Mesodermal cell (in vitro differentiated cells): ENCODE data around the gene FBXO46.
"Not testable (repeated sequence)": the region's sequence is repeated elsewhere in the genome, so short reads cannot be mapped to it uniquely, and the experiment has no call there.

Experiments used
- H3K27ac ChIP-seq: 2 replicates; pipeline ENCODE4 v1.7.0; 2013; ENCODE audit warnings: mild to moderate bottlenecking, low read depth, low read length, moderate library complexity; ENCODE audit not compliant: severe bottlenecking
- H3K36me3 ChIP-seq: 2 replicates; pipeline ENCODE4 v1.7.1; 2013; ENCODE audit warnings: mild to moderate bottlenecking, low read length, moderate library complexity; ENCODE audit not compliant: control insufficient read depth, insufficient read depth
- H3K4me1 ChIP-seq: one replicate; pipeline ENCODE4 v1.7.1; 2013; ENCODE audit warnings: mild to moderate bottlenecking, low read length; ENCODE audit not compliant: insufficient read depth, control insufficient read depth, poor library complexity, severe bottlenecking
- H3K4me3 ChIP-seq: 2 replicates; pipeline ENCODE4 v1.7.0; 2013; ENCODE audit warnings: low read length, control low read depth, mild to moderate bottlenecking; ENCODE audit not compliant: insufficient read depth, poor library complexity, severe bottlenecking; ENCODE audit errors: extremely low read depth
- H3K9me3 ChIP-seq: 2 replicates; pipeline ENCODE4 v1.7.1; 2013; ENCODE audit warnings: mild to moderate bottlenecking, low read length, moderate library complexity; ENCODE audit not compliant: control insufficient read depth
- WGBS, 2 experiments: methylation state at CpG; one replicate each; pipeline ENCODE4 v1.1.5; 2013; ENCODE audit warnings: missing lambda C conversion rate in 2 of 2; ENCODE audit not compliant: insufficient coverage in 2 of 2; 5-methylcytosine and 5-hydroxymethylcytosine counted together

Gene FBXO46

GRCh38 chr19:45720065-45720464 is 10.6 kb downstream of the FBXO46 start:
- peaks cover 45% of the 10 kb centered on the region for H3K36me3 ChIP-seq
- peaks cover 27% of the 10 kb centered on the region for H3K4me1 ChIP-seq
- H3K9me3 ChIP-seq, H3K27ac ChIP-seq, H3K4me3 ChIP-seq: not testable (repeated sequence)
- WGBS, 2 experiments: 95 to 97% methylated on average over 8 to 10 of the region's 11 CpGs

GRCh38 chr19:45717983-45718650 is 12.6 kb downstream of the FBXO46 start:
- Histone ChIP-seq H3K9me3 (no peaks in the 10 kb centered on the region), H3K4me3 (peak overlapping the region; percentile 86), H3K36me3 (peaks cover 37% of the 10 kb centered on the region), H3K27ac (peak overlapping the region; percentile 94), H3K4me1 (peaks cover 30% of the 10 kb centered on the region)
- WGBS, 2 experiments: 50 to 54% methylated on average over 9 to 12 of the region's 12 CpGs

DNA sequence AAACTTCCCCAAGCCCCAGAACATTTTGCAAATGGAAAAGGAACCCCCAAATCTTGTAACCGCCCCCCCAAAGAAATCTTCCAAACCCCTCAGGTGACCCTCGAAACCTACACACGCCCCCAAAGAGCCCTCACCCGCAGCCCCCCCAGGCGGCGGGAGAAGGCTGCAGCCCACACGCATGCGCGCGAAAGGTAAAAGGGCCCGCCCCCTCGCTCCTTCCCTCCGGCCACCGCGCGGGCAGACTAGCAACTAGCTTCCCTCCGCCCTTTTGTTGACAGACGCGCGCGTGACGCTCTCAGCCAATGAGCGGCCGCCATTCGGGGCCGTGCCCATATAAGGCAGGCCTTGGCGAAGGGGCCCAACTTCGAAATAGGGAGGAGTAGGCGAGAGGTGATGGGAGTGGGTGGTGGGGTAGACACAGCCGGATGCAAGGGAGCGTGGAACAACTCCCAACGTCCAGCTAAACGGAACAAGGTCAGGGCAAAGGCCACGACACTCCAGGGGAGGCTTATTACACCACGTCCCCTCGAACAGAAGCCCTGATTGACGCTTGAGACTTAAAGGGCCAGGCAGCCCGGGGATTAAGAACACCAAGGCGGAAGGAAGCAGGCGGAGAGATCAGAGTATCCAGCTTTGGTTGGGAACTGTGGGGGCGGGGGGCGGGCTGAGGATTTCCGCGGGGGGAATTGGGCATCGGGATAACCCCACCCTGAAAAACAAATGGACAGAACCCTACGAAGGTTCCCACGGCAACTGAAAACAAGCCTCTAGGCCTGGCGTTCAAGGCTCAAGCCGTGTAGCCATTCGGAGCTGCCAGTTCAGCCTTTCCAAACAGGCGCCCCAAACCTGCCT is 13.3 kb downstream of the FBXO46 start:
- Histone ChIP-seq H3K9me3 (no peaks in the 10 kb centered on the region), H3K36me3 (peaks cover 36% of the 10 kb centered on the region), H3K4me1 (peaks cover 25% of the 10 kb centered on the region), H3K27ac (peak overlapping the region; percentile 94), H3K4me3 (peak overlapping the region; percentile 86)
- 1 to 2% methylated on average over 33 to 38 of the region's 51 CpGs for WGBS, 2 experiments

GRCh38 chr19:45716359-45717130 is 14.2 kb downstream of the FBXO46 start:
- Histone ChIP-seq H3K27ac (peak overlapping the region; percentile 66), H3K4me1 (peaks cover 25% of the 10 kb centered on the region), H3K36me3 (peaks cover 37% of the 10 kb centered on the region), H3K9me3 (no peaks in the 10 kb centered on the region), H3K4me3 (peak overlapping the region; percentile 86)
- WGBS, 2 experiments: 4% methylated on average over 18 to 19 of the region's 24 CpGs

- Histone ChIP-seq H3K36me3 (peaks cover 37% of the 10 kb centered on the region), H3K4me1 (peaks cover 25% of the 10 kb centered on the region), H3K4me3 (no peak overlapping the region), H3K27ac (no peak overlapping the region), H3K9me3 (no peaks in the 10 kb centered on the region)
- WGBS, 2 experiments: 100% methylated on average over 3 of the region's 3 CpGs; no CpG with 5 or more reads in 1 of the 2 experiments
Observed at GRCh38 chr19:45715139-45715538, 15.6 kb downstream of the FBXO46 start.

GRCh38 chr19:45713141-45713540 is 17.6 kb downstream of the FBXO46 start:
- Histone ChIP-seq H3K4me1 (peaks cover 18% of the 10 kb centered on the region), H3K9me3 (no peaks in the 10 kb centered on the region), H3K36me3 (peaks cover 43% of the 10 kb centered on the region), H3K27ac (no peak overlapping the region), H3K4me3 (no peak overlapping the region)
- 96 to 99% methylated on average over 14 of the region's 15 CpGs for WGBS, 2 experiments

GRCh38 chr19:45712699-45713067 is 18.0 kb downstream of the FBXO46 start:
- H3K36me3 ChIP-seq: peaks cover 46% of the 10 kb centered on the region
- no peak overlapping the region for H3K4me3 ChIP-seq
- WGBS, 2 experiments: 96 to 97% methylated on average over 25 of the region's 25 CpGs

GRCh38 chr19:45711851-45712698 is 18.6 kb downstream of the FBXO46 start:
- WGBS, 2 experiments: 94 to 95% methylated on average over 68 to 70 of the region's 76 CpGs
- Histone ChIP-seq H3K4me1 (peaks cover 13% of the 10 kb centered on the region), H3K36me3 (peaks cover 47% of the 10 kb centered on the region), H3K27ac (peak overlapping the region; percentile 29), H3K4me3 (no peak overlapping the region), H3K9me3 (no peaks in the 10 kb centered on the region)

More at GRCh38 chr19:45712699-45713067, 18.0 kb downstream of the FBXO46 start:
- peaks cover 14% of the 10 kb centered on the region for H3K4me1 ChIP-seq
- H3K9me3 ChIP-seq: no peaks in the 10 kb centered on the region
- H3K27ac ChIP-seq: no peak overlapping the region

GRCh38 chr19:45710356-45711130 is 20.2 kb downstream of the FBXO46 start:
- Histone ChIP-seq H3K4me3 (no peak overlapping the region), H3K4me1 (peaks cover 8% of the 10 kb centered on the region), H3K9me3 (no peaks in the 10 kb centered on the region), H3K36me3 (peaks cover 53% of the 10 kb centered on the region), H3K27ac (no peak overlapping the region)
- 83 to 90% methylated on average over 5 of the region's 10 CpGs for WGBS, 2 experiments
